Fibroblast of villous mesenchyme (primary cell): ENCODE measurements around the gene SPSB1. TPM values are rescaled to one million over a fixed set of nuclear protein-coding genes. Genes with fewer than 3 reads are reported as not detected.
A peak's percentile ranks its signal among the peaks of the same experiment; 100 is the strongest.

Experiments used
- DNase-seq: peaks from one replicate; pipeline ENCODE4 v3.0.0-alpha.2; 2010; ENCODE audit warnings: low read depth
- H3K4me3 ChIP-seq: 2 replicates; pipeline ENCODE4 v1.5.1; 2011; ENCODE audit warnings: low read depth, mild to moderate bottlenecking, low read length
- CTCF ChIP-seq: IDR thresholded peaks from 2 replicates; pipeline ENCODE4 v1.5.1; 2012; ENCODE audit warnings: low read depth, mild to moderate bottlenecking, low read length; ENCODE audit not compliant: insufficient read depth
- total RNA-seq: library from RNA; depleted of rRNA; stranded (reverse); fragments of >200 nt; gene quantifications from 2 replicates; pipeline ENCODE4 v1.2.3, GENCODE V29; 2012

The SPSB1 gene
- total RNA-seq, 1 donor = 20.7 TPM

GRCh38 chr1:9278585-9279153 lies 14.0 kb upstream of the SPSB1 start:
- no peak for TF ChIP-seq CTCF
- DNase-seq = no peak
- H3K4me3 ChIP-seq = no peak overlapping the region

- no peak for DNase-seq
- TF ChIP-seq CTCF = no peak
- no peak overlapping the region for H3K4me3 ChIP-seq
Measured at GRCh38 chr1:9279172-9279840, 13.4 kb upstream of the SPSB1 start.

GRCh38 chr1:9280015-9280860 lies 12.5 kb upstream of the SPSB1 start:
- TF ChIP-seq CTCF = no peak
- peak; percentile 92 for DNase-seq
- no peak overlapping the region for H3K4me3 ChIP-seq

GRCh38 chr1:9281071-9281827 lies 11.4 kb upstream of the SPSB1 start:
- H3K4me3 ChIP-seq = no peak overlapping the region
- DNase-seq = peak; percentile 84
- no peak for TF ChIP-seq CTCF

GRCh38 chr1:9281908-9282695 lies 10.6 kb upstream of the SPSB1 start:
- no peak for TF ChIP-seq CTCF
- no peak overlapping the region for H3K4me3 ChIP-seq
- DNase-seq = peak; percentile 26

GRCh38 chr1:9282696-9282955 lies 10.1 kb upstream of the SPSB1 start:
- no peak for DNase-seq
- no peak for TF ChIP-seq CTCF
- no peak overlapping the region for H3K4me3 ChIP-seq
